ENCODE results near the gene ZNF219. TPM values are rescaled to one million over a fixed set of nuclear protein-coding genes. Genes with fewer than 3 reads are reported as not detected.
A peak's percentile ranks its signal among the peaks of the same experiment; 100 is the strongest.

Gene ZNF219
- polyA plus RNA-seq, 1 donor = 17.6 TPM

DNA sequence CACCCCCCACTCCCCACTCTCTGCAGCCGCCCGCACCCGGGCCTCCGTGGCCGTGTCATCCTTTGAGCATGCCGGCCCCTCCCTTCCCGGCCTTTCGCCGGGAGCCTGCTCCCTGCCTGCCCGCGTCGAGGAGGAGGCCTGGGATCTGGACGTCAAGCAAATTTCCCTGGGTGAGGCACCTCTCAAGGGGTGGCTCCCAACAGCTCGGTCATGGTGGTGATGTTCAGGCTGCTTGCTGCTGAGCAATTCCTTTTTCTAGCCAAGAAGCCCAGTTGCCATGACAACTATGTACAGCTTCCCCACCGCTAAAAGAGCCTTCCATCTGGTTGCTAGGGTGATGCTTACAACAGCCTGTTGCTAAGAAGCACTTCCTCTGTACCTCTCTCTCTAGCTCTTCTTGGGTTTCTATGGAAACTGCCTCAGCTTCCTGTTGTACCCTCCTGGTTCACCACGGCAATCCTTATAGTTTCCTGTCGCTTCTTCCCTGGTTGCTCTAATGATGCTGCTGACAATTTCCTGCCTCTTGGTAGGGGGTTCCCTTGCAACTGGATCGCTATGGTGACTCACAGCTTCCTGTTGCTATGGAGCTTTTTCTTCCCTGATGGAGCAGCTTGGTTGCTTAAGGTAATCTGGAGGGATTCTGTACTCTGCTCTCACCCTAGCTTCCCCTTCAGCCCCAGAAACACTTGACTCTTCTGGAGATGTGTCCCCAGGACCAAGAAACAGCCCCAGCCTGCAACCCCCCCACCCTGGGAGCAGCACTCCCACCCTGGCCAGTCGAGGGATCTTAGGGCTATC lies 11.0 kb downstream of the ZNF219 start:
- DNase-seq (ENCODE audit: low read depth) = no peak

GRCh38 chr14:21086908-21087293 lies 11.6 kb downstream of the ZNF219 start:
- no peak for DNase-seq (ENCODE audit: low read depth)

- DNase-seq (ENCODE audit: low read depth) = no peak
These were observed 13.2 kb downstream of the ZNF219 start for GRCh38 chr14:21084998-21085853.

DNA sequence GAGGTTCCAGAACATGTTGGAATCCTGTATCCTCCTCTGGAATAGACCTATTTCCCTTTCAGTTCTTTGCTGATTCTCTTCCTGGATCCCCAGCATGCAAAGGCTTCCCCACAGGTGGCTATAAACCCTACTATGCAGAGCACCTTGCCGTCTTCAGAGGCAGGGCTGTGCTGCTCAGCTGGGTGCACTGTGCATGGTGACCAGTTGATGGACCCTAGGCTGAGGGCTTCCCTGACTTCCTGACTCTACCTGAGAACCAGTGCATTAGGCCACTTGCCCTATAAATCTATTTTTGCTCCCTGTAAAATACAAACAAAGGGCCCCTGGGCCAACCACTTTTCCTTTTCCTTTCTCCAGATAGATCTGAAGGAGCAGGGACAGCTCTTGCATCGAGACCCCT lies 14.1 kb downstream of the ZNF219 start:
- no peak for DNase-seq (ENCODE audit: low read depth)

DNA sequence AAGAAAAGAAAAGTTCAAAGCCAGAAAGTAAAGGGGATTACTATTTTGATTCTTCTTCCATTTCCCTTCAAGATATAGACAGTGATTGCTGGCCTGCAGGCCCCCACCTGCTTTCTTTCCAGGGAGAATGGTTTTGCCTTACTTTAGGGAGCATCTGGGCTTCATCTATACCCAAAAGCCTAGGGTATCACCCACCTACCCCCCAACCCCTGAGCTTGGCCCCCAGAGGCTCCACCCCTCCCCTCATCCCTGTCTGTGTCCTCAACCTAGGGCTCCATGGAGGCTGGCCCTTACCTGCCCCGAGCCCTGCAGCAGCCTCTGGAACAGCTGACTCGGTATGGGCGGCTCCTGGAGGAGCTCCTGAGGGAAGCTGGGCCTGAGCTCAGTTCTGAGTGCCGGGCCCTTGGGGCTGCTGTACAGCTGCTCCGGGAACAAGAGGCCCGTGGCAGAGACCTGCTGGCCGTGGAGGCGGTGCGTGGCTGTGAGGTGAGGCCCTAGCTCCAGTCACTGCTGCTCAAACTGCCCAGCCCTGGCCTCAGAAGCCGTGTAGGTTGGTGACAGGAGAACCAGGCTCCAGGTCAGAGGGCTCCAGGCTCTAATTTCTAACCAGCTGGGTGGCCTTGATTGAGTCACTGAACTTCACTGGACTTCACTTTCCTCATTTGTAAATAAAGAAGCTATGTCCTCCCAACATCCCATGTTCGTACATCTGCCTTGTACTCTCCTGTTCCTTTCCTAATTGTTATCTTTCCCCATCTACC lies 14.7 kb downstream of the ZNF219 start:
- DNase-seq (ENCODE audit: low read depth) = no peak

GRCh38 chr14:21081521-21082142 lies 16.8 kb downstream of the ZNF219 start:
- DNase-seq (ENCODE audit: low read depth) = no peak

GRCh38 chr14:21078726-21079125 lies 19.7 kb downstream of the ZNF219 start:
- DNase-seq (ENCODE audit: low read depth) = no peak

- DNase-seq (ENCODE audit: low read depth) = no peak
These were observed 20.2 kb downstream of the ZNF219 start for GRCh38 chr14:21078287-21078686.

DNA sequence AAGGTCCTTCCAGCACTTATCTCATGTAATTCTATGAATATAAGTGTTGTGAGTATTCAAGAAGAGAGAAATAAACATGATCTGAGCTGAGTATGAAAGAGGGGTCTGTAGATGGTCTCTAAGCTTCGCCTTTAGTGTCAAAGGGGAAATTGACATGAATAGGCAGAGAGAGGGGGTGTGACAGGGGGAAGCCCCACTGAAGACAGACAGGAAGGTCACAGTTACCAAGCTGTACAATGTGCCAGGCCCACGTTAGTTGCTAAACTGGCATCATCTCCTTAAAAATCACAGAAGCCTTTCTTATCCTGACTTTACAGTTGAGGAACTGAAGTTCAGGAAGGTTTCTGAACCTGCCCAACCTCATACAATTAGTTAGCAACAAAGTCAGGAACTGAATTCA lies 20.8 kb downstream of the ZNF219 start:
- DNase-seq (ENCODE audit: low read depth) = no peak

DNA sequence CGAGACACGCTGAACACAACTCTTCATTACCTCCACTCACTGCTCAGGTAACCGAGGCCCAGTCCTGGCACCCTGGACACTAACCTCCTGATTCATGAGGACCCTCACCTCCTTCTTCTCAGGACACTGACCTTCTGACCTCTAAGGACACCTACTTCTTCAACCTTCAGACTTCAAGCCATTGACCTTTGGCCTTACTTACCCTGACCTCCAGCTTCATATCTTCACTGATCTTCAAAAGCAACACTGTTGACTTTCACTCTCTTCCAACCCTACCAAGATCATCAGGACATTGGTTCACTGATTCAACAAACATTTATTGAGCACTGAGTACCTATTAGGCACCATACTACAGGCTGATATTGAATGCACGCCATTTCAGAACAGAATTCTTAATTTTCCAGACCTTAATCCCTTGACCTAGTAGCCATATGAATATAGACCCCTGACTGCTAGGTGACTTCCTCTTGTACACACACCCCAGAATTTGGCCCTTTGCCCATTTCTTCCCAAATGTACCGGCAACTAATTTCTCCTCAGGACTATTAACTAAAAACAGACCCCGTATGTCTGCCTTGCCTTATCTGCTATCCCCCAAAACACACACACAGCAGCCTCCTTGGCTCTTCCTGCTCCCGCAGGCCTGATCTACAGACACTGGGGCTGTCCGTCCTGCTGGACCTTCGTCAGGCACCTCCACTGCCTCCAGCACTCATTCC lies 22.6 kb downstream of the ZNF219 start:
- DNase-seq (ENCODE audit: low read depth) = no peak

DNA sequence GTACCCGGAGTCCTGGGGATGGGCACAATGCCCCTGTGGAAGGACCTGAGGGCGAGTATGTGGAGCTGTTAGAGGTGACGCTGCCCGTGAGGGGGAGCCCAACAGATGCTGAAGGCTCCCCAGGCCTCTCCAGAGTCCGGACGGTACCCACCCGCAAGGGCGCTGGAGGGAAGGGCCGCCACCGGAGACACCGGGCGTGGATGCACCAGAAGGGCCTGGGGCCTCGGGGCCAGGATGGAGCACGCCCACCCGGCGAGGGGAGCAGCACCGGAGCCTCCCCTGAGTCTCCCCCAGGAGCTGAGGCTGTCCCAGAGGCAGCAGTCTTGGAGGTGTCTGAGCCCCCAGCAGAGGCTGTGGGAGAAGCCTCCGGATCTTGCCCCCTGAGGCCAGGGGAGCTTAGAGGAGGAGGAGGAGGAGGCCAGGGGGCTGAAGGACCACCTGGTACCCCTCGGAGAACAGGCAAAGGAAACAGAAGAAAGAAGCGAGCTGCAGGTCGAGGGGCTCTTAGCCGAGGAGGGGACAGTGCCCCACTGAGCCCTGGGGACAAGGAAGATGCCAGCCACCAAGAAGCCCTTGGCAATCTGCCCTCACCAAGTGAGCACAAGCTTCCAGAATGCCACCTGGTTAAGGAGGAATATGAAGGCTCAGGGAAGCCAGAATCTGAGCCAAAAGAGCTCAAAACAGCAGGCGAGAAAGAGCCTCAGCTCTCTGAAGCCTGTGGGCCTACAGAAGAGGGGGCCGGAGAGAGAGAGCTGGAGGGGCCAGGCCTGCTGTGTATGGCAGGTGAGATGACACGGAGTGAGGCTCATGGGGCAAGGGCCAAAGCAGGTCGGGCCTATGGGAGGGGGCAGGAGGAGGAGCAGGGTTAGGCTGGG lies 23.8 kb downstream of the ZNF219 start:
- DNase-seq (ENCODE audit: low read depth) = no peak

GRCh38 chr14:21073921-21074320 lies 24.5 kb downstream of the ZNF219 start:
- DNase-seq (ENCODE audit: low read depth) = no peak

- no peak for DNase-seq (ENCODE audit: low read depth)
These were observed 25.6 kb downstream of the ZNF219 start for GRCh38 chr14:21072781-21073339.

DNA sequence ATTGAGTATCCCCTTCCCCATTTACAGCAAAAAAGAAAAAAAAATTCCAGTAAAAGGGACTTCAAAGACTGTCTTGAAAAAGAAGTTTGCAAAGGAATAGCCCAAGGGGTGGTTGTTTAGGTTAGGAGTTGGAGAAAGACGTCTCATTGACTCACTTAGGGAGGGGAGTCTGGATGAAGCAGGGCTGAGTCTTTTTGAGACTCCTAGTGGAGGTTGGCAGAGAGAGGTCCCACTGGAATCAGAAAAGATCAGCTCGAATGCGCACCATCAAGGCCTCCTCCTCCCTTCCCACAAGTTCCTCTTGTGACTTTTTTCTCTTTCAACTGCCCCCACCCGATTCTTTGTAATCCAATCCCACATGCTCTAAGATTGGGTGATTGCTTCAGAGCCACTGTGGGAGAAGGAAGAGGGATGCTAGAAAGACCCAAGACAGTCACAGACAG lies 26.4 kb downstream of the ZNF219 start:
- DNase-seq (ENCODE audit: low read depth) = no peak

GRCh38 chr14:21071225-21072030 lies 27.0 kb downstream of the ZNF219 start:
- peak; percentile 88 for DNase-seq (ENCODE audit: low read depth)

DNA sequence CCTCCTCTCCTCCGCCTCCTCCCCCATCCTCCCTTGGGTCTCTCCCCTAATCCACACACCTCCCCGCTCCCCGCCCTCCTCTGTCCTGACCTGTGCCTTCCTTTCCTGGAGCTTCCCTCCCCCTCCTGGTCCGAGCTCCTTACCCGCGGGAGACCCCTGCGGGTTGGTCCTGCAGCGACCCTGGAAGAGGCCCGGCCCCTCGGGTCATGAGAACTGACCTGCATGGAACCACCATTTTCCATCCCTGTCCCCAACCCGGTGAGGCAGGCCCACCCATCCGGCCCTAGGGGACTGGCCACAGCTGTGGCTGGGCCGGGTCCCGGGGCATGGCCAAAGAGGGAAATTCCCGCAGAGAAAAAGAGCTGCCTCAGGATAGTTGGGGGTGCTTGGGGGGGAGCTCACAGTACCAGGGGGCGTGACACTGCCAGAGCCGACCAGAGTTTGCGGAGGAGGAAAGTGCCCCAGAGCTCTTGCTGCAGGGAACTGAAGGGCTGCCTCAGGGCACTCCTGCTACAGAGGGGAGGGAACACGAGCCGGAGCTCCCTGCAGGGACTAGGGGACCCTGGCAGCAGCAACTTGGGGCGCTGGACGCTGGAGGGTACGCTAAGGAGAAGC lies 27.7 kb downstream of the ZNF219 start:
- DNase-seq (ENCODE audit: low read depth) = no peak

DNA sequence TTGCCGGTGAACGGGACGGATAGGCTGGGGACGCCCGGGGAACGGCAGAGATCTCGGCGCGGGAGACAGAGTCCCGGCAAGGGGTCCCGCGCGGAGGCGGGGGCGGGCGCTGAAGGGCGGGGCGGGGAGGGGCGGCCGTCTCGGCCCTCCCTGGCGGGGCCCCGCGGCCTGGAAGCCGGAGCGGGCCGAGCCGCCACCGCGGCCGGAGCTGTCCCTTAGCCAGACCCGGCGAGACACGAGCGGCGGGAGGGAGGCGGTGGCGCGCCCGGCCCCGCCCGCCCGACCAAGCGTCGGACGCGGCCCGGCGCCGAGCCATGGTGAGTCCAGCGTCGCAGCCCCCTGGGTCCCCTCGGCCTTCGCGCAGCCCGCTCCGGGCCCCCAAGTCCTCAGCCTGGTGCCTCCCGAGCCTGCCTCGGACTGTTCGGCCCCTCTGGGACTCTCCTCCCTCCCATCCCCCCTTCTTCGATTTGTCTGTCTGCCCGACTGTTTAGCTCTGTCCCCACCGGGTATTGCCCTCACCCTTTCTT lies 28.3 kb downstream of the ZNF219 start, which contains the start of gene ARHGEF40:
Gene ARHGEF40 (plus strand): TSS at position 222 of the 527 bp plus-strand sequence. CDS start 93 bp downstream, at position 315.
- no peak for DNase-seq (ENCODE audit: low read depth)

Measured in forelimb muscle (tissue), 1 donor.